ENCODE data around the gene FIGLA. TPM values are rescaled to one million over a fixed set of nuclear protein-coding genes. Genes with fewer than 3 reads are reported as not detected.

Gene FIGLA
- total RNA-seq, 8 experiments from 2014 or later: not detected

- no peak overlapping the region for H3K4me3 ChIP-seq
- in situ Hi-C loops (cut with MboI; ENCODE audit: low pct_unique_long_range_greater_than_20kb in 2 of 9, low sequenced_read_pairs in 9 of 9, unreplicated experiment in 9 of 9): no loop called here
- 67 to 95% (median 81%) methylated on average over 1 to 5 of the region's 5 CpGs; no CpG with 5 or more reads in 1 of the 10 experiments for WGBS, 10 experiments
- no peaks in the 10 kb centered on the region for H3K4me1 ChIP-seq (replicated peaks in 1 of 2)
- H3K27ac ChIP-seq: no peak overlapping the region
- ATAC-seq (replicated peaks in 6 of 8): no peak
Observed at GRCh38 chr2:70827388-70827787, 36.9 kb upstream of the FIGLA start.

GRCh38 chr2:70826696-70827350 lies 36.4 kb upstream of the FIGLA start:
- Histone ChIP-seq H3K4me1 (replicated peaks in 1 of 2) (no peaks in the 10 kb centered on the region), H3K27ac (no peak overlapping the region), H3K4me3 (no peak overlapping the region)
- in situ Hi-C loops (cut with MboI; ENCODE audit: low pct_unique_long_range_greater_than_20kb in 2 of 9, low sequenced_read_pairs in 9 of 9, unreplicated experiment in 9 of 9): no loop called here
- 17 to 86% (median 58%) methylated on average over 1 to 4 of the region's 4 CpGs; no CpG with 5 or more reads in 1 of the 10 experiments for WGBS, 10 experiments
- no peak for ATAC-seq (replicated peaks in 6 of 8)

GRCh38 chr2:70823249-70823648 lies 32.8 kb upstream of the FIGLA start:
- no peak overlapping the region for H3K4me3 ChIP-seq
- no peaks in the 10 kb centered on the region for H3K4me1 ChIP-seq (replicated peaks in 1 of 2)
- in situ Hi-C loops (cut with MboI; ENCODE audit: low pct_unique_long_range_greater_than_20kb in 2 of 9, low sequenced_read_pairs in 9 of 9, unreplicated experiment in 9 of 9): no loop called here
- whole genome bisulfite sequencing, 10 experiments: 0 to 100% (median 84%) methylated on average over 1 to 3 of the region's 5 CpGs; no CpG with 5 or more reads in 6 of the 10 experiments
- H3K27ac ChIP-seq: no peak overlapping the region
- no peak for ATAC-seq (replicated peaks in 6 of 8)

GRCh38 chr2:70822843-70823242 lies 32.4 kb upstream of the FIGLA start:
- in situ Hi-C loops (cut with MboI; ENCODE audit: low pct_unique_long_range_greater_than_20kb in 2 of 9, low sequenced_read_pairs in 9 of 9, unreplicated experiment in 9 of 9): no loop called here
- no peak for ATAC-seq (replicated peaks in 6 of 8)
- H3K4me1 ChIP-seq (replicated peaks in 1 of 2): no peaks in the 10 kb centered on the region
- H3K27ac ChIP-seq: no peak overlapping the region
- 74 to 90% (median 88%) methylated on average over 2 to 7 of the region's 8 CpGs; no CpG with 5 or more reads in 7 of the 10 experiments for WGBS, 10 experiments
- no peak overlapping the region for H3K4me3 ChIP-seq

DNA sequence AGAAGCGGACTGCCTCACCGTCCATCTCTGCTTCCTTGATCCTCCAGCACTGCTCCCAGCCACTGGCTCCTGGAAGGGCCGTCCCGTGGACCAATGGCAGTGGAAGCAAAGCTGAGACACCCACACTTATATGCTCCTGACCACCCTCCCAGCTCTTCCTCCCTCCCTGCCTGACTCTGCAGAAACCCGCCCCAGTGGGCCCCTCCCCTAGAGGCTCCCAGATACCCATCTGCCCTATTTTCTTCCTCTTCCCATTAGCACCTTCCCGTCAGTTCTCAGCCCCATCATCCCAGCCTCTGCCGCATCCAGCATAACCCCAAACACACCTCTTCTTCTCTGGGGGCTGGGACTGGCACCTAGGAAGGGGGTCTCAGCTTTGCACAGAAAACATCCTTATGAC lies 30.1 kb upstream of the FIGLA start, which contains the start of gene CLEC4F:
Gene CLEC4F (minus strand): TSS at position 101 of the 400 bp plus-strand sequence. CDS start 76 bp downstream, at position 25.
- WGBS, 10 experiments: 73 to 86% methylated on average over 2 to 3 of the region's 7 CpGs; no CpG with 5 or more reads in 8 of the 10 experiments
- no peak within 1 kb of the TSS for H3K4me3 ChIP-seq
- in situ Hi-C loops (cut with MboI; ENCODE audit: low pct_unique_long_range_greater_than_20kb in 2 of 9, low sequenced_read_pairs in 9 of 9, unreplicated experiment in 9 of 9): no loop called here
- H3K4me1 ChIP-seq (replicated peaks in 1 of 2): no peaks in the 10 kb centered on the region
- no peak for ATAC-seq (replicated peaks in 6 of 8)
- H3K27ac ChIP-seq: no peak within 1 kb of the TSS

GRCh38 chr2:70817284-70817954 lies 27.0 kb upstream of the FIGLA start:
- no peak for ATAC-seq (replicated peaks in 6 of 8)
- Histone ChIP-seq H3K27ac (no peak overlapping the region), H3K4me3 (no peak overlapping the region), H3K4me1 (replicated peaks in 1 of 2) (no peaks in the 10 kb centered on the region)
- 20 to 100% (median 86%) methylated on average over 1 to 3 of the region's 3 CpGs; no CpG with 5 or more reads in 4 of the 10 experiments for WGBS, 10 experiments
- in situ Hi-C loops (cut with MboI; ENCODE audit: low pct_unique_long_range_greater_than_20kb in 2 of 9, low sequenced_read_pairs in 9 of 9, unreplicated experiment in 9 of 9): no loop called here

- WGBS, 10 experiments: 0 to 94% (median 73%) methylated on average over 2 to 5 of the region's 5 CpGs; no CpG with 5 or more reads in 4 of the 10 experiments
- in situ Hi-C loops (cut with MboI; ENCODE audit: low pct_unique_long_range_greater_than_20kb in 2 of 9, low sequenced_read_pairs in 9 of 9, unreplicated experiment in 9 of 9): no loop called here
- no peaks in the 10 kb centered on the region for H3K4me1 ChIP-seq (replicated peaks in 1 of 2)
- H3K4me3 ChIP-seq: no peak overlapping the region
- no peak overlapping the region for H3K27ac ChIP-seq
- no peak for ATAC-seq (replicated peaks in 6 of 8)
Observed at GRCh38 chr2:70816726-70817125, 26.3 kb upstream of the FIGLA start.

- Histone ChIP-seq H3K4me3 (no peak overlapping the region), H3K4me1 (replicated peaks in 1 of 2) (no peaks in the 10 kb centered on the region), H3K27ac (no peak overlapping the region)
- in situ Hi-C loops (cut with MboI; ENCODE audit: low pct_unique_long_range_greater_than_20kb in 2 of 9, low sequenced_read_pairs in 9 of 9, unreplicated experiment in 9 of 9): no loop called here
- 60 to 100% (median 90%) methylated on average over 1 to 4 of the region's 12 CpGs; no CpG with 5 or more reads in 3 of the 10 experiments for WGBS, 10 experiments
- no peak for ATAC-seq (replicated peaks in 6 of 8)
Observed at GRCh38 chr2:70808983-70809958, 18.8 kb upstream of the FIGLA start.

DNA sequence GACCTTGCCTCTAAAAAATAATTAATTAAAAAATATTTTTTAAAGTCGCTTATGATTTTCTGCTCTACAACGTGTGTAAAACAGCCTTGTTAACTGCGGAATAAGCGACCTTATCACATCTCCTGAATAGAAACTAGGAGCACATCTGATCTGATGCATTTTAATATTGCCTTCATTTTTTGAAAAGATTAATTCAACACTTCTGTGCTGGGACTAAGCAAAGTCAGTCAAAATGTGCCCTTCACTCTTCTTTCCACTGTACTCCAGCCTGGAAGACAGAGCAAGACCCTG lies 17.3 kb upstream of the FIGLA start:
- H3K4me3 ChIP-seq: no peak overlapping the region
- no peaks in the 10 kb centered on the region for H3K4me1 ChIP-seq (replicated peaks in 1 of 2)
- in situ Hi-C loops (cut with MboI; ENCODE audit: low pct_unique_long_range_greater_than_20kb in 2 of 9, low sequenced_read_pairs in 9 of 9, unreplicated experiment in 9 of 9): no loop called here
- 48 to 89% (median 83%) methylated on average over 1 to 4 of the region's 4 CpGs; no CpG with 5 or more reads in 3 of the 10 experiments for WGBS, 10 experiments
- no peak overlapping the region for H3K27ac ChIP-seq
- no peak for ATAC-seq (replicated peaks in 6 of 8)

GRCh38 chr2:70807102-70807827 lies 16.8 kb upstream of the FIGLA start:
- H3K27ac ChIP-seq: no peak overlapping the region
- WGBS, 10 experiments: 33 to 100% (median 72%) methylated on average over 2 to 6 of the region's 6 CpGs
- no peak overlapping the region for H3K4me3 ChIP-seq
- in situ Hi-C loops (cut with MboI; ENCODE audit: low pct_unique_long_range_greater_than_20kb in 2 of 9, low sequenced_read_pairs in 9 of 9, unreplicated experiment in 9 of 9): no loop called here
- H3K4me1 ChIP-seq (replicated peaks in 1 of 2): no peaks in the 10 kb centered on the region
- no peak for ATAC-seq (replicated peaks in 6 of 8)

DNA sequence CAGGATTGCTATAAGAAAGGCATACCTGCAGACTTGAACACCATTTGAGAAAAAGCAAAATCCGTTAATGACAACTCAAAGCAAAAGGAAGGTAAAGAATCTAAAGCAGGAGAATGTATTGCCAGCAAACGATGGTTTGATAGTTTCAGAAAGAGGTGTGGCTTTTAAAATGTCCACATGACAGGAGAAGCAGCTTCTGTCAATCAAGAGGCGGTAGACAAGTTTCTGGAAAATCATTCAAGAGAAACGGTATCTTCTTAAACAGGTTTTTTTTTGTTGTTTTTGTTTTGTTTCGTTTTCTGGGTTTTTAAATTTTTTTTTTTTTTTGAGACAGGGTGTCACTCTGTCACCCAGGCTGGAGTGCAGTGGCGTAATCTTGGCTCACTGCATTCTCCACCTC lies 16.2 kb upstream of the FIGLA start:
- WGBS, 10 experiments: 5 to 83% (median 55%) methylated on average over 1 to 6 of the region's 6 CpGs
- no peak overlapping the region for H3K27ac ChIP-seq
- no peak for ATAC-seq (replicated peaks in 6 of 8)

GRCh38 chr2:70806013-70806412 lies 15.6 kb upstream of the FIGLA start:
- in situ Hi-C loops (cut with MboI; ENCODE audit: low pct_unique_long_range_greater_than_20kb in 2 of 9, low sequenced_read_pairs in 9 of 9, unreplicated experiment in 9 of 9): no loop called here
- no peak overlapping the region for H3K27ac ChIP-seq
- ATAC-seq (replicated peaks in 6 of 8): no peak
- H3K4me1 ChIP-seq (replicated peaks in 1 of 2): no peaks in the 10 kb centered on the region
- WGBS, 10 experiments: 0 to 100% (median 51%) methylated on average over 1 to 5 of the region's 5 CpGs
- H3K4me3 ChIP-seq: no peak overlapping the region

More for the DNA sequence above, 16.2 kb upstream of the FIGLA start:
- no peak overlapping the region for H3K4me3 ChIP-seq
- H3K4me1 ChIP-seq (replicated peaks in 1 of 2): no peaks in the 10 kb centered on the region
- in situ Hi-C loops (cut with MboI; ENCODE audit: low pct_unique_long_range_greater_than_20kb in 2 of 9, low sequenced_read_pairs in 9 of 9, unreplicated experiment in 9 of 9): no loop called here
